ENCODE data around the gene TRMT61A.

Gene TRMT61A

GRCh38 chr14:103503296-103503695 is 25.7 kb upstream of the TRMT61A start:
- no peak overlapping the region for H3K27ac ChIP-seq
- H3K27me3 ChIP-seq (replicated peaks): no peaks in the 10 kb centered on the region
- DNase-seq: no peak
- H3K36me3 ChIP-seq (replicated peaks): peaks cover 56% of the 10 kb centered on the region
- in situ Hi-C loops (cut with HindIII; ENCODE audit: low pct_ligation_motif_present, low sequenced_read_pairs): no loop called here
- no peak overlapping the region for H3K4me3 ChIP-seq (ENCODE audit: low read depth, low read length)
- no peak for TF ChIP-seq CTCF (IDR thresholded peaks at IDR 0.05; ENCODE audit: low read depth, low read length, missing control alignments)

- TF ChIP-seq CTCF (IDR thresholded peaks at IDR 0.05; ENCODE audit: low read depth, low read length, missing control alignments): peak; percentile 41
- Histone ChIP-seq H3K27me3 (replicated peaks) (no peaks in the 10 kb centered on the region), H3K4me3 (ENCODE audit: low read depth, low read length) (no peak overlapping the region), H3K27ac (no peak overlapping the region), H3K36me3 (replicated peaks) (peaks cover 69% of the 10 kb centered on the region)
- no peak for DNase-seq
- in situ Hi-C loops (cut with HindIII; ENCODE audit: low pct_ligation_motif_present, low sequenced_read_pairs): no loop called here
Observed at GRCh38 chr14:103504991-103505565, 23.9 kb upstream of the TRMT61A start.

GRCh38 chr14:103507751-103508150 is 21.2 kb upstream of the TRMT61A start:
- no peak for DNase-seq
- no peak for TF ChIP-seq CTCF (IDR thresholded peaks at IDR 0.05; ENCODE audit: low read depth, low read length, missing control alignments)
- Histone ChIP-seq H3K27me3 (replicated peaks) (no peaks in the 10 kb centered on the region), H3K36me3 (replicated peaks) (peaks cover 67% of the 10 kb centered on the region), H3K4me3 (ENCODE audit: low read depth, low read length) (no peak overlapping the region), H3K27ac (no peak overlapping the region)
- in situ Hi-C loops (cut with HindIII; ENCODE audit: low pct_ligation_motif_present, low sequenced_read_pairs): no loop called here

GRCh38 chr14:103508521-103509329 is 20.3 kb upstream of the TRMT61A start:
- TF ChIP-seq CTCF (IDR thresholded peaks at IDR 0.05; ENCODE audit: low read depth, low read length, missing control alignments): no peak
- in situ Hi-C loops (cut with HindIII; ENCODE audit: low pct_ligation_motif_present, low sequenced_read_pairs): no loop called here
- no peak for DNase-seq
- H3K4me3 ChIP-seq (ENCODE audit: low read depth, low read length): no peak overlapping the region
- H3K27ac ChIP-seq: no peak overlapping the region
- H3K27me3 ChIP-seq (replicated peaks): no peaks in the 10 kb centered on the region
- H3K36me3 ChIP-seq (replicated peaks): peaks cover 61% of the 10 kb centered on the region

- no peak for DNase-seq
- no peaks in the 10 kb centered on the region for H3K27me3 ChIP-seq (replicated peaks)
- in situ Hi-C loops (cut with HindIII; ENCODE audit: low pct_ligation_motif_present, low sequenced_read_pairs): no loop called here
- H3K27ac ChIP-seq: no peak overlapping the region
- no peak overlapping the region for H3K4me3 ChIP-seq (ENCODE audit: low read depth, low read length)
- no peak for TF ChIP-seq CTCF (IDR thresholded peaks at IDR 0.05; ENCODE audit: low read depth, low read length, missing control alignments)
- H3K36me3 ChIP-seq (replicated peaks): peaks cover 51% of the 10 kb centered on the region
Observed at GRCh38 chr14:103509864-103510723, 18.9 kb upstream of the TRMT61A start.

Data from brain microvascular endothelial cell (primary cell).